Measurements from ENCODE around the gene CNN1.
A peak's percentile ranks its signal among the peaks of the same experiment; 100 is the strongest.

The CNN1 gene

DNA sequence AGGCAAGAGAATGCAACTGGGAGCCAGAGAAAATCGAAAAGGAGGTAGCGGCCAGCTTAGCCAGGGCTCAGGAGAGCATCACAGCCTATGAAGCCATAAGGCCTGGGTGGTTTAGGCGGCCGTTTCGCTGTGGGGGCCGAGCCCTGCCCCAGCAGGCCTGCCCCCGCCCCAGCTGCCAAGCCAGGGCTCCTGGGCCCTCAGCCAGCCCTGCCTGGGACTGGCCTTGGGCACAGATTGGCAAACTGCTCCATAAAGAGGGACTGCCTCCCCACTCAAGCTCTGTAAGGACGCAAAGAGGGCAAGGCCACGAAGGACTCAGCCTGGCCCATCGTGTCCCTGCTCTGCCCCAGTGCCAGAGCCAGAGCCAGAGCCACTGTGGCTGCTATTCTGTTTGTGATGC is 43.2 kb upstream of the CNN1 start:
- TF ChIP-seq CTCF (IDR thresholded peaks at IDR 0.05; ENCODE audit: insufficient read depth, low read length, poor library complexity, severe bottlenecking) (no peak), EZH2phosphoT487 (conservative IDR thresholded peaks at IDR 0.05; ENCODE audit: low read length) (no peak)
- H3K79me2 ChIP-seq (ENCODE audit: insufficient read depth, low read length): no peaks in the 10 kb centered on the region
- no peaks in the 10 kb centered on the region for H3K27me3 ChIP-seq (ENCODE audit: low read length)
- H3K9me2 ChIP-seq (replicated peaks; ENCODE audit: insufficient read depth, low read length): no peaks in the 10 kb centered on the region
- H3K4me2 ChIP-seq (ENCODE audit: low read depth, low read length, poor library complexity, severe bottlenecking): no peak overlapping the region
- no peak overlapping the region for H3K4me3 ChIP-seq (ENCODE audit: insufficient read depth, low read length, poor library complexity, severe bottlenecking)
- H2AFZ ChIP-seq (ENCODE audit: low read depth, low read length, severe bottlenecking): no peak overlapping the region
- H4K20me1 ChIP-seq (ENCODE audit: low read depth, low read length): no peaks in the 10 kb centered on the region
- H3K9ac ChIP-seq (ENCODE audit: low read length): no peak overlapping the region
- no peaks in the 10 kb centered on the region for H3F3A ChIP-seq (ENCODE audit: insufficient read depth)
- H3K36me3 ChIP-seq (ENCODE audit: low read length): no peaks in the 10 kb centered on the region
- no peaks in the 10 kb centered on the region for H3K9me3 ChIP-seq (ENCODE audit: insufficient read depth, low read length)
- no peak overlapping the region for H3K27ac ChIP-seq (ENCODE audit: low read depth, low read length)

DNA sequence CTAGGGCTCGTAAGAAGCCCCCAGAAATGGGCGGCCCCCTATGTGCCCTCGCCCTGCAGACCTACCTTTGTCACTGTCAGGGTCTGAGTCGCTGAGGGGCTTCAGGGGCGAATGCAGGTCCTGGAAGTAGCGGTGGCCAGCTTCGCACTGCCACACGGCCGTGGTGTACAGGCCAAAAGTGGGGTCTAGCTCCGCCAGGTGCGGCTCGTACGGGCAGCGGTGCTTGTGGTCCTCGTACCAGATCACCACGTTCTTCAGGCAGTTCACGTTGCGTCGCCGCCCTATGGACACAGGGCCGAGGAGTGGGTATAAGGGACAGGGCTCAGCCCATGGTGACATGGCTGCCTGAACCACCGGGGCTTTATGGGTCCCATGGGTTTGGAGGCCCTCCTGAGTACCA is 42.8 kb upstream of the CNN1 start:
- Histone ChIP-seq H4K20me1 (ENCODE audit: low read depth, low read length) (no peaks in the 10 kb centered on the region), H3K27me3 (ENCODE audit: low read length) (no peaks in the 10 kb centered on the region), H3K79me2 (ENCODE audit: insufficient read depth, low read length) (no peaks in the 10 kb centered on the region), H3K27ac (ENCODE audit: low read depth, low read length) (no peak overlapping the region), H2AFZ (ENCODE audit: low read depth, low read length, severe bottlenecking) (no peak overlapping the region), H3K9ac (ENCODE audit: low read length) (no peak overlapping the region), H3K9me2 (replicated peaks; ENCODE audit: insufficient read depth, low read length) (no peaks in the 10 kb centered on the region), H3K9me3 (ENCODE audit: insufficient read depth, low read length) (no peaks in the 10 kb centered on the region), H3K36me3 (ENCODE audit: low read length) (no peaks in the 10 kb centered on the region), H3K4me2 (ENCODE audit: low read depth, low read length, poor library complexity, severe bottlenecking) (no peak overlapping the region), H3F3A (ENCODE audit: insufficient read depth) (no peaks in the 10 kb centered on the region), H3K4me3 (ENCODE audit: insufficient read depth, low read length, poor library complexity, severe bottlenecking) (no peak overlapping the region)
- no peak for TF ChIP-seq CTCF (IDR thresholded peaks at IDR 0.05; ENCODE audit: insufficient read depth, low read length, poor library complexity, severe bottlenecking)
- no peak for TF ChIP-seq EZH2phosphoT487 (conservative IDR thresholded peaks at IDR 0.05; ENCODE audit: low read length)

GRCh38 chr19:11496391-11497163 is 42.1 kb upstream of the CNN1 start:
- TF ChIP-seq CTCF (IDR thresholded peaks at IDR 0.05; ENCODE audit: insufficient read depth, low read length, poor library complexity, severe bottlenecking) (peak; percentile 86), EZH2phosphoT487 (conservative IDR thresholded peaks at IDR 0.05; ENCODE audit: low read length) (no peak)
- Histone ChIP-seq H4K20me1 (ENCODE audit: low read depth, low read length) (no peaks in the 10 kb centered on the region), H3K9me3 (ENCODE audit: insufficient read depth, low read length) (no peaks in the 10 kb centered on the region), H3K9me2 (replicated peaks; ENCODE audit: insufficient read depth, low read length) (no peaks in the 10 kb centered on the region), H3K4me3 (ENCODE audit: insufficient read depth, low read length, poor library complexity, severe bottlenecking) (no peak overlapping the region), H3K36me3 (ENCODE audit: low read length) (no peaks in the 10 kb centered on the region), H3K27ac (ENCODE audit: low read depth, low read length) (no peak overlapping the region), H3K27me3 (ENCODE audit: low read length) (no peaks in the 10 kb centered on the region), H3K4me2 (ENCODE audit: low read depth, low read length, poor library complexity, severe bottlenecking) (no peak overlapping the region), H3K9ac (ENCODE audit: low read length) (no peak overlapping the region), H3F3A (ENCODE audit: insufficient read depth) (no peaks in the 10 kb centered on the region), H2AFZ (ENCODE audit: low read depth, low read length, severe bottlenecking) (no peak overlapping the region), H3K79me2 (ENCODE audit: insufficient read depth, low read length) (no peaks in the 10 kb centered on the region)
